MCF 10A (cell line): ENCODE data around the gene DMP1. TPM values are rescaled to one million over a fixed set of nuclear protein-coding genes. Genes with fewer than 3 reads are reported as not detected.
"Not testable (repeated sequence)": the region's sequence is repeated elsewhere in the genome, so short reads cannot be mapped to it uniquely, and the experiment has no call there.

Source experiments
- BruUV-seq: library from RNA; stranded (reverse); fragments of 400-500 nt; replicated peaks from 2 replicates; lab custom pipeline; 2021; lab: Mats Ljungman, UMichigan
- CTCF ChIA-PET: fragments of 300-600 bp; sonication (Branson Sonifier 250); formaldehyde crosslinking; extraction: SDS; loops from one replicate; lab custom pipeline; 2021; ENCODE audit warnings: antibody characterized with exemption, inconsistent platforms; lab: Yijun Ruan, JAX
- POLR2A ChIA-PET: fragments of 300-600, 350-650 bp; sonication (Branson Sonifier 250); formaldehyde crosslinking; extraction: SDS; loops from one replicate; lab custom pipeline; 2020; ENCODE audit warnings: antibody characterized with exemption, inconsistent platforms; lab: Yijun Ruan, JAX
- DNase-seq: peaks from one replicate; pipeline ENCODE4 v3.0.0-alpha.2; 2018; ENCODE audit not compliant: unreplicated experiment
- H3K27ac Mint-ChIP-seq: one replicate; pipeline ENCODE4 v1.8.0; 2022; ENCODE audit warnings: mild to moderate bottlenecking, low read depth, mixed read lengths; ENCODE audit not compliant: unreplicated experiment
- H3K27me3 Mint-ChIP-seq: one replicate; pipeline ENCODE4 v1.8.0; 2022; ENCODE audit warnings: mixed read lengths; ENCODE audit not compliant: insufficient read depth, unreplicated experiment
- H3K36me3 Mint-ChIP-seq: one replicate; pipeline ENCODE4 v1.8.0; 2022; ENCODE audit warnings: mild to moderate bottlenecking, moderate library complexity, mixed read lengths; ENCODE audit not compliant: insufficient read depth, unreplicated experiment
- H3K4me1 Mint-ChIP-seq: one replicate; pipeline ENCODE4 v1.8.0; 2022; ENCODE audit warnings: mixed read lengths; ENCODE audit not compliant: insufficient read depth, unreplicated experiment
- H3K4me3 Mint-ChIP-seq: one replicate; pipeline ENCODE4 v1.8.0; 2022; ENCODE audit warnings: mild to moderate bottlenecking, moderate library complexity, mixed read lengths; ENCODE audit not compliant: unreplicated experiment
- H3K9me3 Mint-ChIP-seq: one replicate; pipeline ENCODE4 v1.8.0; 2022; ENCODE audit warnings: mixed read lengths; ENCODE audit not compliant: unreplicated experiment
- CTCF ChIP-seq: fragments of 200-600 bp; IDR thresholded peaks from one replicate; pipeline ENCODE4 v1.8.0; 2022; ENCODE audit warnings: antibody characterized with exemption, mild to moderate bottlenecking; ENCODE audit not compliant: unreplicated experiment
- intact Hi-C: fragments of 100-400 bp; cut with micrococcal nuclease; formaldehyde crosslinking; loops from 2 replicates; pipeline ENCODE4 v1.14.1; 2022
- total RNA-seq: library from RNA; stranded (reverse); gene quantifications from 2 replicates; pipeline ENCODE4 v1.2.3, GENCODE V29; 2022

The DMP1 gene
- total RNA-seq, 1 experiment from 2014 or later = not detected

GRCh38 chr4:87688316-87688715 lies 38.2 kb downstream of the DMP1 start:
- no peak overlapping the region for H3K4me3 Mint-ChIP-seq
- H3K27ac Mint-ChIP-seq = no peak overlapping the region
- no peaks in the 10 kb centered on the region for H3K36me3 Mint-ChIP-seq
- TF ChIP-seq CTCF = no peak
- CTCF ChIA-PET = interaction anchor here (0.6 to 1.9 kb wide), 3 partner anchors 11 to 165 kb away, joined by 3 to 6 read pairs (median 4); no protein-coding TSS in a partner anchor
- DNase-seq = no peak
- H3K9me3 Mint-ChIP-seq = peaks cover 13% of the 10 kb centered on the region
- no TSS peak for BruUV-seq
- POLR2A ChIA-PET = no interaction called here
- intact Hi-C loops = no loop called here
- no peaks in the 10 kb centered on the region for H3K4me1 Mint-ChIP-seq
- H3K27me3 Mint-ChIP-seq = no peaks in the 10 kb centered on the region

GRCh38 chr4:87690947-87691346 lies 40.9 kb downstream of the DMP1 start:
- H3K4me3 Mint-ChIP-seq, H3K36me3 Mint-ChIP-seq, H3K4me1 Mint-ChIP-seq, intact Hi-C loops, BruUV-seq, H3K27me3 Mint-ChIP-seq, POLR2A ChIA-PET, H3K27ac Mint-ChIP-seq, CTCF ChIA-PET, DNase-seq: not testable (repeated sequence)
- H3K9me3 Mint-ChIP-seq = peaks cover 16% of the 10 kb centered on the region

- H3K27me3 Mint-ChIP-seq, DNase-seq, BruUV-seq, H3K4me1 Mint-ChIP-seq, POLR2A ChIA-PET, H3K27ac Mint-ChIP-seq, H3K4me3 Mint-ChIP-seq, H3K36me3 Mint-ChIP-seq, intact Hi-C loops: not testable (repeated sequence)
- CTCF ChIA-PET = interaction anchor here (1.6 kb wide), 1 partner anchor 148 kb away, joined by 3 read pairs; no protein-coding TSS in a partner anchor
- peaks cover 16% of the 10 kb centered on the region for H3K9me3 Mint-ChIP-seq
Observed at GRCh38 chr4:87692060-87692459, 42.0 kb downstream of the DMP1 start.

- DNase-seq = no peak
- ChIA-PET CTCF (no interaction called here), POLR2A (no interaction called here)
- TF ChIP-seq CTCF = no peak
- Mint-ChIP-seq H3K4me3 (no peak overlapping the region), H3K27ac (no peak overlapping the region), H3K4me1 (no peaks in the 10 kb centered on the region), H3K36me3 (no peaks in the 10 kb centered on the region), H3K9me3 (peaks cover 9% of the 10 kb centered on the region), H3K27me3 (no peaks in the 10 kb centered on the region)
- no TSS peak for BruUV-seq
- intact Hi-C loops = no loop called here
Observed at GRCh38 chr4:87697272-87697671, 47.2 kb downstream of the DMP1 start.

GRCh38 chr4:87697945-87698344 lies 47.9 kb downstream of the DMP1 start:
- BruUV-seq = no TSS peak
- H3K4me1 Mint-ChIP-seq = no peaks in the 10 kb centered on the region
- no peaks in the 10 kb centered on the region for H3K36me3 Mint-ChIP-seq
- POLR2A ChIA-PET = no interaction called here
- no peak for DNase-seq
- CTCF ChIA-PET = interaction anchor here (0.7 to 1.2 kb wide), 2 partner anchors 18 to 38 kb away, joined by 3 to 6 read pairs; no protein-coding TSS in a partner anchor
- intact Hi-C loops = no loop called here
- H3K9me3 Mint-ChIP-seq = peaks cover 7% of the 10 kb centered on the region
- H3K27ac Mint-ChIP-seq = no peak overlapping the region
- no peak for TF ChIP-seq CTCF
- H3K27me3 Mint-ChIP-seq = no peaks in the 10 kb centered on the region
- no peak overlapping the region for H3K4me3 Mint-ChIP-seq
